ENCODE data around the gene ENTPD8. TPM values are rescaled to one million over a fixed set of nuclear protein-coding genes. Genes with fewer than 3 reads are reported as not detected.

The ENTPD8 gene
- total and polyA plus RNA-seq, 10 of the 15 experiments (the other 5 are each of a cell fraction or from before 2014, with no cell fraction given): not detected

- TF ChIP-seq MAX (IDR thresholded peaks at IDR 0.05; ENCODE audit: low read depth, low read length) (peak; percentile 85), POU2F2 (IDR thresholded peaks at IDR 0.05; ENCODE audit: borderline replicate concordance, low read depth, low read length) (no peak), ELK1 (IDR thresholded peaks at IDR 0.05; ENCODE audit: low read depth, low read length) (no peak), SUZ12 (IDR thresholded peaks at IDR 0.05; ENCODE audit: unreplicated experiment) (no peak), HDAC6 (IDR thresholded peaks at IDR 0.05; ENCODE audit: unreplicated experiment) (peak; percentile 84), JUNB (IDR thresholded peaks at IDR 0.05) (no peak), MXI1 (IDR thresholded peaks at IDR 0.05; ENCODE audit: low read depth, low read length) (peak; percentile 81), MYC (IDR thresholded peaks at IDR 0.05; ENCODE audit: insufficient read depth, insufficient read length, insufficient replicate concordance, low read length, severe bottlenecking) (peak; percentile 74), IRF5 (IDR thresholded peaks at IDR 0.05; ENCODE audit: borderline replicate concordance) (no peak), NR2F1 (conservative IDR thresholded peaks at IDR 0.05) (0 out of 2 replicates have a peak, but pooled peaks have one; percentile 28), ZNF687 (IDR thresholded peaks at IDR 0.05) (peak; percentile 89), E4F1 (IDR thresholded peaks at IDR 0.05; ENCODE audit: borderline replicate concordance, partially characterized antibody) (no peak), NKRF (conservative IDR thresholded peaks at IDR 0.05) (peak; percentile 35; the same call in 1 of the 2 replicates), USF2 (IDR thresholded peaks at IDR 0.05; ENCODE audit: borderline replicate concordance, low read depth, low read length) (peak; percentile 4)
Observed at GRCh38 chr9:137417161-137418021, 23.8 kb downstream of the ENTPD8 start (continued).
